HCT116 (cell line): ENCODE results near the gene STAG1. TPM values are rescaled to one million over a fixed set of nuclear protein-coding genes. Genes with fewer than 3 reads are reported as not detected.

Source experiments
- ATAC-seq: fragments of 200-7000 bp; cut with Tn5 transposase; 2 replicates; pipeline ENCODE4 v1.9.1; 2020; ENCODE audit warnings: mild to moderate bottlenecking, moderate library complexity
- BruUV-seq: library from RNA; stranded (reverse); fragments of 400-500 nt; replicated peaks from 2 replicates; lab custom pipeline; 2021; lab: Mats Ljungman, UMichigan
- CTCF ChIA-PET: fragments of 300-600 bp; sonication (Branson Sonifier 250); formaldehyde crosslinking; loops from one replicate; lab custom pipeline; 2021; ENCODE audit warnings: antibody characterized with exemption; lab: Charles Lee
- POLR2A ChIA-PET: fragments of 300-600, 350-600 bp; sonication (Branson Sonifier 250); formaldehyde crosslinking; loops from one replicate; lab custom pipeline; 2021; ENCODE audit warnings: antibody characterized with exemption; lab: Charles Lee
- RAD21 ChIA-PET, 2 experiments: fragments of 300-600 bp; sonication (Branson Sonifier 250); formaldehyde crosslinking; loops; one replicate each; lab custom pipeline; 2023; ENCODE audit warnings: low total read pairs in 2 of 2; ENCODE audit not compliant: uncharacterized antibody in 2 of 2, unreplicated experiment in 2 of 2, low non-redundant PET in 1 of 2; lab: Charles Lee
- DNase-seq: peaks from one replicate; pipeline ENCODE4 v3.0.0-alpha.2; 2010; ENCODE audit warnings: low read depth, low spot score
- H2AFZ ChIP-seq: fragments of 200-600 bp; shearing (Covaris generic), sonication (generic); 2 replicates; pipeline ENCODE4 v1.6.1; 2017; ENCODE audit warnings: low read depth, mixed run types, mixed read lengths, antibody characterized with exemption, low read length; ENCODE audit not compliant: poor library complexity, severe bottlenecking
- H3K27ac ChIP-seq: 2 replicates; pipeline ENCODE4 v1.5.1; 2012; ENCODE audit warnings: low read depth, low read length
- H3K27me3 ChIP-seq: fragments of 200-600 bp; sonication (generic); 2 replicates; pipeline ENCODE4 v1.6.1; 2016; ENCODE audit warnings: mixed run types, low read length, mixed read lengths; ENCODE audit not compliant: insufficient read depth
- H3K36me3 ChIP-seq, 2 experiments: fragments of 200-500 bp in 1 of 2; fragments of 200-600 bp in 1 of 2; sonication (Bioruptor generic) in 1 of 2; sonication (generic) in 1 of 2; 2 replicates each; pipeline versions ENCODE4 v1.5.1 to v1.6.1; 2014 to 2016; ENCODE audit warnings: low read length in 2 of 2, inconsistent platforms in 1 of 2, mixed read lengths in 1 of 2, mixed run types in 1 of 2; ENCODE audit not compliant: insufficient read depth in 2 of 2, control insufficient read depth in 1 of 2
- H3K4me1 ChIP-seq, 2 experiments: fragments of 200-600 bp in 1 of 2; sonication (generic) in 1 of 2; 2 replicates each; pipeline versions ENCODE4 v1.5.1 to v1.6.1; 2012 to 2017; ENCODE audit warnings: low read length in 2 of 2, inconsistent platforms in 1 of 2, mild to moderate bottlenecking in 1 of 2, mixed read lengths in 1 of 2, mixed run types in 1 of 2, moderate library complexity in 1 of 2; ENCODE audit not compliant: insufficient read depth in 2 of 2, control insufficient read depth in 1 of 2
- H3K4me2 ChIP-seq: fragments of 200-600 bp; sonication (generic); 2 replicates; pipeline ENCODE4 v1.6.1; 2017; ENCODE audit warnings: mixed run types, low read length, mixed read lengths
- H3K4me3 ChIP-seq, 2 experiments: fragments of 200-600 bp in 1 of 2; sonication (generic) in 1 of 2; replicated peaks in 1 of 2; 2 replicates each; pipeline ENCODE4 v1.5.1; 2011 to 2016; ENCODE audit warnings: low read length in 2 of 2, control low read depth in 1 of 2, low read depth in 1 of 2, mild to moderate bottlenecking in 1 of 2, mixed read lengths in 1 of 2, mixed run types in 1 of 2
- H3K79me2 ChIP-seq: fragments of 200-600 bp; sonication (generic); 2 replicates; pipeline ENCODE4 v1.6.1; 2017; ENCODE audit warnings: mild to moderate bottlenecking, mixed run types, low read length, moderate library complexity, mixed read lengths; ENCODE audit not compliant: insufficient read depth
- H3K9ac ChIP-seq: fragments of 200-600 bp; sonication (generic); 2 replicates; pipeline ENCODE4 v1.6.1; 2016; ENCODE audit warnings: low read length, mixed read lengths
- H3K9me2 ChIP-seq: fragments of 200-600 bp; sonication (generic), shearing (Covaris generic); 2 replicates; pipeline ENCODE4 v1.6.1; 2017; ENCODE audit warnings: mixed run types, mild to moderate bottlenecking, moderate library complexity; ENCODE audit not compliant: insufficient read depth
- H3K9me3 ChIP-seq, 2 experiments: fragments of 200-500 bp in 1 of 2; fragments of 200-600 bp in 1 of 2; sonication (Bioruptor generic) in 1 of 2; sonication (generic) in 1 of 2; 2 replicates each; pipeline ENCODE4 v1.6.1; 2014 to 2017; ENCODE audit warnings: low read length in 2 of 2, mixed read lengths in 2 of 2, inconsistent platforms in 1 of 2, low read depth in 1 of 2, mild to moderate bottlenecking in 1 of 2, mixed run types in 1 of 2, moderate library complexity in 1 of 2; ENCODE audit not compliant: control insufficient read depth in 1 of 2, insufficient read depth in 1 of 2
- H4K20me1 ChIP-seq: fragments of 200-600 bp; sonication (generic), shearing (Covaris generic); 2 replicates; pipeline ENCODE4 v1.6.1; 2017; ENCODE audit warnings: mixed run types, mild to moderate bottlenecking, moderate library complexity; ENCODE audit not compliant: insufficient read depth
- CBX3 ChIP-seq: IDR thresholded peaks from 2 replicates; pipeline ENCODE4 v1.6.1; 2012; ENCODE audit warnings: low read depth
- CEBPB ChIP-seq: IDR thresholded peaks from 2 replicates; pipeline ENCODE4 v1.6.1; 2012; ENCODE audit warnings: low read depth
- EZH2phosphoT487 ChIP-seq: fragments of 200-600 bp; IDR thresholded peaks from 2 replicates; pipeline ENCODE4 v1.6.1; 2018; ENCODE audit warnings: antibody characterized with exemption, borderline replicate concordance
- JUND ChIP-seq: IDR thresholded peaks from 2 replicates; pipeline ENCODE4 v1.6.1; 2012
- POLR2A ChIP-seq: IDR thresholded peaks from 2 replicates; pipeline ENCODE4 v1.7.0; 2011; ENCODE audit warnings: borderline replicate concordance; ENCODE audit not compliant: insufficient read depth, insufficient read length; ENCODE audit errors: extremely low read depth
- POLR2AphosphoS5 ChIP-seq: IDR thresholded peaks from 2 replicates; pipeline ENCODE4 v1.6.1; 2011; ENCODE audit warnings: mild to moderate bottlenecking, low read depth, low read length, moderate library complexity
- RAD21 ChIP-seq: IDR thresholded peaks from 2 replicates; pipeline ENCODE4 v1.6.1; 2012; ENCODE audit warnings: low read depth, mild to moderate bottlenecking
- SIN3A ChIP-seq: IDR thresholded peaks from 2 replicates; pipeline ENCODE4 v1.6.1; 2012; ENCODE audit warnings: low read depth
- TCF7L2 ChIP-seq: IDR thresholded peaks from 2 replicates; pipeline ENCODE4 v1.7.0; 2011; ENCODE audit warnings: borderline replicate concordance, inconsistent platforms; ENCODE audit not compliant: insufficient read depth, insufficient read length; ENCODE audit errors: extremely low read depth
- ZFX ChIP-seq: fragments of 450-650 bp; IDR thresholded peaks from 2 replicates; pipeline ENCODE4 v1.6.1; 2017
- intact Hi-C: fragments of 100-400 bp; cut with micrococcal nuclease; formaldehyde crosslinking; loops from 2 replicates; pipeline ENCODE4 v1.10.0; 2022
- total RNA-seq: library from RNA; stranded (reverse); gene quantifications from one replicate; pipeline ENCODE4 v1.2.1, GENCODE V29; 2021; ENCODE audit not compliant: unreplicated experiment
- TF ChIP-seq, protein P1 (sequence below): IDR thresholded peaks from 2 replicates; pipeline ENCODE4 v1.6.1; 2012; ENCODE audit warnings: low read depth
- TF ChIP-seq, protein P2 (sequence below): IDR thresholded peaks from 2 replicates; pipeline ENCODE4 v1.6.1; 2012
- TF ChIP-seq, protein P3 (sequence below): IDR thresholded peaks from 2 replicates; pipeline ENCODE4 v1.6.1; 2011; ENCODE audit warnings: mild to moderate bottlenecking, low read length, moderate library complexity; ENCODE audit not compliant: insufficient replicate concordance; ENCODE audit errors: extremely low read depth

The STAG1 gene
- total RNA-seq, 1 experiment from 2014 or later: 29.4 TPM

DNA sequence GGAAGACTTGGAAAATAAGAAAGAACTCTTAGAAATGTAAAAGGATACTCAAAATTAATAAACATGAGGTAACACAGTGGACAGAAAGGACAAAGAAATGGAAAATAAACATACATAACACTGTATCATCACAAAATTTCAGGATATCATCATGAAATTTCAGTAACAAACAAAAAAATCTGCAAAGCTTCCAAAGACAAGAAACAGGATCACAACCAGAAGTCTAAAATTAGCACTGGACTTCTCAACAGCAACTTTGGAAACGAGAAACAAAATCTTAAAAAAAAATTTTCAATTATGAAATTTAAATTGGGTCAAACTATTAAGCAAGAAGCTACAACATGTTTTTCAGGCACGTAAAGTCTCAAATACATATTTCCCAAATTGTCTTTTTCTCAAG lies 238.8 kb downstream of the STAG1 start (continued):
- TF ChIP-seq JUND: no peak
- TF ChIP-seq, protein P1, sequence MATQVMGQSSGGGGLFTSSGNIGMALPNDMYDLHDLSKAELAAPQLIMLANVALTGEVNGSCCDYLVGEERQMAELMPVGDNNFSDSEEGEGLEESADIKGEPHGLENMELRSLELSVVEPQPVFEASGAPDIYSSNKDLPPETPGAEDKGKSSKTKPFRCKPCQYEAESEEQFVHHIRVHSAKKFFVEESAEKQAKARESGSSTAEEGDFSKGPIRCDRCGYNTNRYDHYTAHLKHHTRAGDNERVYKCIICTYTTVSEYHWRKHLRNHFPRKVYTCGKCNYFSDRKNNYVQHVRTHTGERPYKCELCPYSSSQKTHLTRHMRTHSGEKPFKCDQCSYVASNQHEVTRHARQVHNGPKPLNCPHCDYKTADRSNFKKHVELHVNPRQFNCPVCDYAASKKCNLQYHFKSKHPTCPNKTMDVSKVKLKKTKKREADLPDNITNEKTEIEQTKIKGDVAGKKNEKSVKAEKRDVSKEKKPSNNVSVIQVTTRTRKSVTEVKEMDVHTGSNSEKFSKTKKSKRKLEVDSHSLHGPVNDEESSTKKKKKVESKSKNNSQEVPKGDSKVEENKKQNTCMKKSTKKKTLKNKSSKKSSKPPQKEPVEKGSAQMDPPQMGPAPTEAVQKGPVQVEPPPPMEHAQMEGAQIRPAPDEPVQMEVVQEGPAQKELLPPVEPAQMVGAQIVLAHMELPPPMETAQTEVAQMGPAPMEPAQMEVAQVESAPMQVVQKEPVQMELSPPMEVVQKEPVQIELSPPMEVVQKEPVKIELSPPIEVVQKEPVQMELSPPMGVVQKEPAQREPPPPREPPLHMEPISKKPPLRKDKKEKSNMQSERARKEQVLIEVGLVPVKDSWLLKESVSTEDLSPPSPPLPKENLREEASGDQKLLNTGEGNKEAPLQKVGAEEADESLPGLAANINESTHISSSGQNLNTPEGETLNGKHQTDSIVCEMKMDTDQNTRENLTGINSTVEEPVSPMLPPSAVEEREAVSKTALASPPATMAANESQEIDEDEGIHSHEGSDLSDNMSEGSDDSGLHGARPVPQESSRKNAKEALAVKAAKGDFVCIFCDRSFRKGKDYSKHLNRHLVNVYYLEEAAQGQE: no peak
- TF ChIP-seq POLR2AphosphoS5: no peak
- no peak for TF ChIP-seq CEBPB
- no peak for TF ChIP-seq POLR2A
- TF ChIP-seq, protein P2, sequence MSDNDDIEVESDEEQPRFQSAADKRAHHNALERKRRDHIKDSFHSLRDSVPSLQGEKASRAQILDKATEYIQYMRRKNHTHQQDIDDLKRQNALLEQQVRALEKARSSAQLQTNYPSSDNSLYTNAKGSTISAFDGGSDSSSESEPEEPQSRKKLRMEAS: no peak
- no peak for TF ChIP-seq CBX3
- TF ChIP-seq RAD21: no peak
- no peak for TF ChIP-seq EZH2phosphoT487

DNA sequence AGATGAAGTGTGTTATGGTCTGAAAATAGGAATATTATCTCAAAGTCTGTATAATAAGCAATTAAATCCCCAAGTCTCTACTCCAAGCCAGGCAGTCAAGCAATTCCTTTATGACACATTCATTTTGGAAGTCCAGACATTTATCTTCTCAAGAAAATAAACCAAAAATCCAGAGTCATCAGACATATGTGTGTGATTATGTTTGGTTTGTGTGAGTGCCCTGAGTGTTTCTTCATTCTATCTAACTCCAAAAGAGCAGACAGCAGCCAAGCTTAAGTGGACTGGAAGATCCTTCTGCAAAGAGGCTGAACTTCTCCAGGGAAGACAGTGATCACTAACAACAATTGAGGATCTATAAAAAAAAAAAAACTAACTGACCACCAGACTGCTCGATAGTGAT lies 239.8 kb downstream of the STAG1 start:
- CTCF ChIA-PET: no interaction called here

More for the DNA sequence above, 239.8 kb downstream of the STAG1 start:
- no TSS peak for BruUV-seq
- ATAC-seq (no peak), DNase-seq (no peak)
- Histone ChIP-seq H3K9ac (no peak overlapping the region), H3K4me2 (no peak overlapping the region), H3K9me3 (no peaks in the 10 kb centered on the region), H3K27ac (no peak overlapping the region), H3K27me3 (no peaks in the 10 kb centered on the region), H2AFZ (no peak overlapping the region), H3K4me1 (no peaks in the 10 kb centered on the region), H4K20me1 (no peaks in the 10 kb centered on the region), H3K79me2 (peaks cover 10% of the 10 kb centered on the region), H3K36me3 (no peaks in the 10 kb centered on the region), H3K9me2 (no peaks in the 10 kb centered on the region), H3K4me3 (no peak overlapping the region)
- POLR2A ChIA-PET: no interaction called here
- RAD21 ChIA-PET: no interaction called here
- intact Hi-C loops: no loop called here
- TF ChIP-seq, protein P1: no peak
- TF ChIP-seq SIN3A (no peak), JUND (no peak), ZFX (no peak), TCF7L2 (no peak), POLR2A (no peak), CEBPB (no peak)
- TF ChIP-seq, protein P3, sequence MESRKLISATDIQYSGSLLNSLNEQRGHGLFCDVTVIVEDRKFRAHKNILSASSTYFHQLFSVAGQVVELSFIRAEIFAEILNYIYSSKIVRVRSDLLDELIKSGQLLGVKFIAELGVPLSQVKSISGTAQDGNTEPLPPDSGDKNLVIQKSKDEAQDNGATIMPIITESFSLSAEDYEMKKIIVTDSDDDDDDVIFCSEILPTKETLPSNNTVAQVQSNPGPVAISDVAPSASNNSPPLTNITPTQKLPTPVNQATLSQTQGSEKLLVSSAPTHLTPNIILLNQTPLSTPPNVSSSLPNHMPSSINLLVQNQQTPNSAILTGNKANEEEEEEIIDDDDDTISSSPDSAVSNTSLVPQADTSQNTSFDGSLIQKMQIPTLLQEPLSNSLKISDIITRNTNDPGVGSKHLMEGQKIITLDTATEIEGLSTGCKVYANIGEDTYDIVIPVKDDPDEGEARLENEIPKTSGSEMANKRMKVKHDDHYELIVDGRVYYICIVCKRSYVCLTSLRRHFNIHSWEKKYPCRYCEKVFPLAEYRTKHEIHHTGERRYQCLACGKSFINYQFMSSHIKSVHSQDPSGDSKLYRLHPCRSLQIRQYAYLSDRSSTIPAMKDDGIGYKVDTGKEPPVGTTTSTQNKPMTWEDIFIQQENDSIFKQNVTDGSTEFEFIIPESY: no peak
- TF ChIP-seq, protein P2: no peak
